Adrenal gland (tissue), 5 donors: ENCODE measurements around the gene SPATA31D3.
"Not testable (repeated sequence)": the region's sequence is repeated elsewhere in the genome, so short reads cannot be mapped to it uniquely, and the experiment has no call there.

Source experiments
- CTCF ChIP-seq, 6 experiments: fragments of 450-650 bp in 4 of 6; fragments of 200-600 bp in 2 of 6; sonication (generic) in 1 of 6; IDR thresholded peaks; 1 replicate in 5 of 6; 2 replicates in 1 of 6; pipeline versions ENCODE4 v1.5.1 to v1.8.0; 2016 to 2021; ENCODE audit warnings: antibody characterized with exemption in 6 of 6, mild to moderate bottlenecking in 2 of 6, moderate library complexity in 1 of 6
- POLR2A ChIP-seq, 2 donors: fragments of 450-650 bp; IDR thresholded peaks; one replicate each; pipeline ENCODE4 v1.6.1; 2017; ENCODE audit warnings: antibody characterized with exemption in 2 of 2, mild to moderate bottlenecking in 2 of 2, moderate library complexity in 1 of 2
- donor health status: DM: no; HTN: no; CAD: no.

- TF ChIP-seq CTCF, POLR2A (IDR thresholded peaks at IDR 0.05): not testable (repeated sequence)
Observed at GRCh38 chr9:81928305-81928704, 15.0 kb upstream of the SPATA31D3 start, which contains the start of gene SPATA31D4.
